ENCODE results near the gene GDF9.
A peak's percentile ranks its signal among the peaks of the same experiment; 100 is the strongest.

Gene GDF9
- long read RNA-seq, donor 1, result 0 reads
- long read RNA-seq, donor 2, partial matches to known transcripts, result 593 of 1,147 reads
- long read RNA-seq, donor 2, other reads (novel, unspliced or antisense), result 554 of 1,147 reads
- long read RNA-seq, donor 3, result 0 reads
- long read RNA-seq, donor 4, result 0 reads
- long read RNA-seq, donor 5, result 0 reads
- long read RNA-seq, donor 6, result 0 reads
- long read RNA-seq, donor 7, result 0 reads
- long read RNA-seq, donor 8, partial matches to known transcripts, result 407 of 803 reads
- long read RNA-seq, donor 8, other reads (novel, unspliced or antisense), result 396 of 803 reads

DNA sequence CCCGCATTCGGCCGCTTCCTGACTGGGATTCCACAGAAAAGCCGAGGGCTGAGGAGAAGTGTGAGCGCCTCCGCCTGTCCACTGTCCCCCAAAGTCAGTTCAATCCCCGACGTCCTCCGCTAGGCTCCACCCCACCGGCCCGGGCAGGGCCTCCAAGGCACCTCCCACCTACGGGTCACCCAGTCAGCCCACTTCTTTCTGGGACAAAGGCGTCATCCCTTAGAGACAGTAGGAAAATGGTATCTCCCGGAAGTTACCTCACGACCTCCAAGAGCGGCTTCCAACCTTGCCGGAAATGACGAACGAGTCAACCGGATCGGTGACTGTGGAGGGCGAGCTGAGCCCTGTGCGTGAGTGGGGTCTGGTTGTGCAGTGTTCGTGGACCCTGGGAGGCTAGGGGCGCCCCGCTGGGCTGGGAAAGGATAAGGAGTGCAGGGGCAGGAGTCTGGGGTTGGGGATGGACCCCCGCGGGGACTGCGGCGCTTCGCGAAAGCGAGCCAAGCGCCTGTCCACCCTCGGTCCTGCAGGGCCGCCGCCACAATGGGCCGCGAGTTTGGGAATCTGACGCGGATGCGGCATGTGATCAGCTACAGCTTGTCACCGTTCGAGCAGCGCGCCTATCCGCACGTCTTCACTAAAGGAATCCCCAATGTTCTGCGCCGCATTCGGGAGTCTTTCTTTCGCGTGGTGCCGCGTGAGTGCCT, at the start of gene GDF9, which contains the start of gene UQCRQ:
Gene GDF9 (minus strand): TSS at position 128 of the 704 bp plus-strand sequence. CDS start 1,936 bp downstream, outside the sequence.
Gene UQCRQ (plus strand): TSS at position 301 of the 704 bp plus-strand sequence. CDS start 240 bp downstream, at position 541.
- peak; percentile 96 for DNase-seq

- no peak for DNase-seq
Measured at GRCh38 chr5:132915681-132916080, 49.4 kb upstream of the GDF9 start.

DNA sequence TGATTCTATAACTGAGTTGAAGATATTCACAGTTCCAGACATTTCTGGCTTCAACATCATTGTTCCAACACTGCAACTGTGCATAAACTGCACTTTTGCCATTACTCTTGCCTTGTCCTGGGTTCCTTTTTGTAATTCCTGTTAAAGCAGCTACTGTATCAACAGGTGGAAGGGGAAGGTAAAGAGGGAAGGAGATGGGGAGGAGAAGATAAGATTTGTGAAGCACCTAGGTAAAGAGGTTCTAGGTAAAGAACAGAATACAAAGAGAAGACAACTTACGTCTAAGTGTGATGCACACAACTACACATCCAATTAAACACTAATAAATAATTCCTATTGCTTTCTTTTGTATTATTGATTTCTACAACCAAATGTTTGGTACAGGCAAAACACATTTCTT, 43.4 kb upstream of the GDF9 start:
- no peak for DNase-seq

GRCh38 chr5:132907161-132907560, 40.9 kb upstream of the GDF9 start:
- DNase-seq, result no peak

- no peak for DNase-seq
Measured at GRCh38 chr5:132905938-132906337, 39.7 kb upstream of the GDF9 start.

- no peak for DNase-seq
Measured at GRCh38 chr5:132901730-132902129, 35.5 kb upstream of the GDF9 start.

DNA sequence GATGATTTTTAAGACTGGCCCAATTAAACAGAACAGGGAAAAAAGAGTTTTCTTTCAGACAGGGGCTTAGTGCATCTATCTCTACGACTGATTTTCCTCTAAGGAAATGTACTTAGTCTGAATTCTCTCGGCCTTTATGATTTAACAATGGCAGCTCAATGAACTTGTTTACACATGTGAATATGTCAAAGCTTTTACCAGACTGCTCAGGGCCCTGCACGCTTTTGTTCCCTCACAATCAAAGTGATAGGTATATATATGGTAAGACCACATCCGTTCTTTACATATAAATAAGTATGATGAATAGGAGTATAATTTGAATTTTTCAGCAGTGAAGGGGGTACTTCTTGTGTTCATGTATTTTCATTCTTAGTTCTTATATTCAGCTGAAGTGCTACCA, 34.8 kb upstream of the GDF9 start:
- no peak for DNase-seq

GRCh38 chr5:132898094-132898493, 31.8 kb upstream of the GDF9 start:
- no peak for DNase-seq

- DNase-seq, result no peak
Measured at GRCh38 chr5:132896685-132897084, 30.4 kb upstream of the GDF9 start.

DNA sequence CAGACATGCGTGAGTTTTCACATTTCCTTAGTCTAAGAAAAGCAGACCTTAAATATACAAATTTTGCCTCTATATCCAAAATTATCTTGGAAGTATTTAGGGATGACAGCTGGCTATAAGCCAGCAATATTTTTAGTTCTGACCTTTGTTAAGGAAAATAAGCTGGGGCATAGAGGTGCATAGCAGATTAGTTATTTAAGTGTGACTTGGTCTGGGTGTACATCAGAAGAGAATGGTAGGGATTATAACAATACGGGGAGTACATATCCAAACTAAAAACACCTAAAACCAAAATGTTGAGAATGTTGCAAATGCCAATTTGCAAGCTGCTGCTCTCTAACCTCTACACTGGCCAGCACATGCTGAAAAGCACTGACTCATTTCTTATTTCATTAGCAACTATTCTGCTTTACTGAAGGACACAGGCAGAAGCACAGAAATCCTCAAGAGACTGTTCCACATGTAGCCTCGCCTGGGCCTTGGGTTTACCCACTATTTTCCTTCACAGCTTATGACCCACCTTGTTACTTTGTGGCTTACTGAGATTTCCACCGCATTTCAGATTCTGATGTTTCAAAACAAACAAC, 29.5 kb upstream of the GDF9 start:
- DNase-seq, result no peak

DNA sequence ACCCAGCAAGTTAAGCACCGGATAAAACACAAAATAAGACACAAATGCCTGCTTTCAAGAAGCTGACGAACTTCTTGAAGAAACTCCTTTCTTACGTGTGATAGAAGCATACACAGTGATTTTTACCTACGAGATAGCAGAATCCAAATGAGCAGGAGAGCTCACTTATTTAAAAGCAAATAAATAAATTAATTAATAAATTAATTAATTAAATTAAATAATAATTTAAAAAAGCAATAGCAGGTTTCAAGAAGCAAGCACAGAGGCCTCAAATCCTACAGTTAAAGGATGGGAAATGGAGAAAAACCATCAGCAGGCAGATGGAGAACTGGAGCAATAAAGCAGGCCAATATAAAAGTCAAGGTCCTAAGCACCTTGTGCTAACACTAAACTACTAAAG, 24.5 kb upstream of the GDF9 start:
- DNase-seq, result no peak

GRCh38 chr5:132889501-132889900, 23.2 kb upstream of the GDF9 start:
- DNase-seq, result no peak

GRCh38 chr5:132887283-132887682, 21.0 kb upstream of the GDF9 start:
- DNase-seq, result no peak

- DNase-seq, result no peak
Measured at GRCh38 chr5:132886064-132886823, 20.0 kb upstream of the GDF9 start.

GRCh38 chr5:132884548-132884947, 18.3 kb upstream of the GDF9 start:
- no peak for DNase-seq

DNA sequence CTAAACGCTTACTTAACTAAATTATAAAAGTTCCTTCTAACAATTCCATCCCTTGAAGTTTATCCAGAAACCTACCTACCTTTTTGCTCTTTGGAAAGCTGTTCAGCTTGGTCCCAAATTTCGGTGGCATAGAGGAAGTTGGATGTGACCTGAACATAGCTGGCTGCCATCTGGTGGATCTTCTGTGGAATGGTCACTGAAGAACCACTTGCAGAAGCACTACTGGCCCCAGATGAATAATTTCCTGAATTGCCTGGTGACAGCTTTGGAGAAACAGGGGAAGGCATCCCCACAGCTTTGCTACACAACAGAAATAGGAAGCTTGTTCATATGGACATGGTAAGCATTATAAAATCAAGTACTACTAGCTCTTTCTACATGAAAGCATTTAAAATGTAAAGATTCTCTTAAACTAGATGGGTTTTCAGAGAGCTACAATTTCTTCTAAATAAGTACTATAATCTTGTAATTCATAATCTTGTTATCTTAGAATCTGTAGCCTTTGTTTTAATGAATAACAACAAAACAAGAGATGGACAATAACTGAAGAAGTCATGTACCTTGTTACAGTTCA, 17.1 kb upstream of the GDF9 start:
- no peak for DNase-seq

GRCh38 chr5:132877938-132878337, 11.7 kb upstream of the GDF9 start:
- no peak for DNase-seq

- no peak for DNase-seq
Measured at GRCh38 chr5:132877466-132877865, 11.2 kb upstream of the GDF9 start.

DNA sequence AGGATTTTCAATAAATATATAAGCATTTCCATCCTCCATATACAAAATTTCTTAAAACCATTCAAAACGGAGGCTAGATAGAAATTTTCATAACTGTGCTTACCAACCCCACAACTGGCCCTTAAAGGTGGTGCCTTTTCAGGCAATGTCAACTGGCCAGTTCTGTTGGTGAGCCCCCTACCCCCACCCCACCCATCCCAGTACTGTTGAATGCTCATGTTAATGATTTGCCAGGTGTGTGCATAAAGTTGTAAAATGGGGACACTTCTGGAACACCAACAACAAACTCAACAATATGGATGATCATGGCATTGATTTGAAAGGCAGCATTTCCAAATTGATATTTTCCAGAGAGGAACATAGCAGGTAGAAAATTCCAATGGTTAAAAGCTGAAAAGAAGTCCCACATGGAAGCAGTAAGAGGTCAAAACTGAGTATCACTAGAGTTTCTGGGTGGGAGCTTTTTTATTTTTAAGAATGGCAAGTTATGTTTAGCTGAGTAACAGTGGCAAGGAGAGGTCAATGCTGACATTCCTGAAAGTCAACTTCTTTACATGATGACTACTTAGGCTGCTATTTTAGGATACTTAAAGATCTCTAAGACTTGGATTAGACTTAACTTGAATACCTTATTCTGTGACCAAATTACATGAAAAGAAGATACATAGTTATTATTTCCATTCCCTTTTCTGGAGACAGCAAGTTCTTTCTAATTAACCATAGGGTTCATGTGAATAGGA, 9.9 kb upstream of the GDF9 start:
- no peak for DNase-seq

DNA sequence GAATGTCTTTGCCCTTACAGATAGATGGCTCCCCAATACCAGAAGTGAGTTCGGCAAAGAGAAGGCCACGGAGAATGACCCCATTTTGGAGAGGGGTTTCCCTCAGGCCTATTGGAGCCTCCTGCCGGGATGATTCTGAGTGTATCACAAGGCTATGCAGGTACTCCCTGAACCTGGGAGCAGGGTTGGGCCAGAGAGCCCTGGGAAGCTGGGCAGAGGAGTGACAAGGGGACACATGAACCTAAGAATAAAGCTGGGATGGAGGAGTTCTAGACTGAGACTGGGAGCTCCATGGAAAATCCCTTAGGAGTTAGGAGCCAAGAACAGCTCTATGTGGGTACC, 7.6 kb upstream of the GDF9 start:
- no peak for DNase-seq

GRCh38 chr5:132873119-132873929, 7.1 kb upstream of the GDF9 start, which contains the start of gene LEAP2:
TSS of gene LEAP2 (plus strand) at chr5:132873668. CDS start at chr5:132873695, 27 bp downstream.
- no peak for DNase-seq
